Hepatocyte (in vitro differentiated cells): ENCODE data around the gene RPL41. TPM values are rescaled to one million over a fixed set of nuclear protein-coding genes. Genes with fewer than 3 reads are reported as not detected.

Source experiments
- DNase-seq: peaks from one replicate; pipeline ENCODE4 v3.0.0-alpha.2; 2016; ENCODE audit warnings: low spot score
- H2AFZ ChIP-seq: fragments of 200-600 bp; sonication (generic); 2 replicates; pipeline ENCODE4 v1.6.0; 2016; ENCODE audit warnings: antibody characterized with exemption, mild to moderate bottlenecking
- H3K27ac ChIP-seq: fragments of 200-600 bp; sonication (generic); 2 replicates; pipeline ENCODE4 v1.5.1; 2016; ENCODE audit warnings: mild to moderate bottlenecking
- H3K27me3 ChIP-seq: fragments of 200-600 bp; sonication (generic); 2 replicates; pipeline ENCODE4 v1.6.1; 2016
- H3K36me3 ChIP-seq: fragments of 200-600 bp; sonication (generic); replicated peaks from 2 replicates; pipeline ENCODE4 v1.5.1; 2016; ENCODE audit warnings: low read depth; ENCODE audit not compliant: insufficient read depth
- H3K4me1 ChIP-seq: fragments of 200-600 bp; sonication (generic); 2 replicates; pipeline ENCODE4 v1.5.1; 2016; ENCODE audit warnings: mild to moderate bottlenecking, moderate library complexity; ENCODE audit not compliant: insufficient read depth
- H3K4me2 ChIP-seq: fragments of 200-600 bp; sonication (generic); 2 replicates; pipeline ENCODE4 v1.6.0; 2016
- H3K4me3 ChIP-seq: fragments of 200-600 bp; sonication (generic); 2 replicates; pipeline ENCODE4 v1.5.1; 2016; ENCODE audit warnings: mild to moderate bottlenecking
- H3K79me2 ChIP-seq: fragments of 200-600 bp; sonication (generic); 2 replicates; pipeline ENCODE4 v1.6.0; 2017; ENCODE audit warnings: mild to moderate bottlenecking
- H3K9me2 ChIP-seq: fragments of 200-600 bp; sonication (generic); replicated peaks from 2 replicates; pipeline ENCODE4 v1.6.0; 2017; ENCODE audit warnings: mild to moderate bottlenecking; ENCODE audit not compliant: insufficient read depth
- H3K9me3 ChIP-seq: fragments of 200-600 bp; sonication (generic); 2 replicates; pipeline ENCODE4 v1.5.1; 2016; ENCODE audit warnings: low read depth, mild to moderate bottlenecking
- H4K20me1 ChIP-seq: fragments of 200-600 bp; sonication (generic); 2 replicates; pipeline ENCODE4 v1.6.0; 2016; ENCODE audit warnings: mild to moderate bottlenecking; ENCODE audit not compliant: insufficient read depth, poor library complexity, severe bottlenecking
- EZH2 ChIP-seq: fragments of 200-600 bp; sonication (generic); IDR thresholded peaks from 2 replicates; pipeline ENCODE4 v1.6.1; 2016; ENCODE audit warnings: antibody characterized with exemption, mild to moderate bottlenecking, borderline replicate concordance
- EZH2phosphoT487 ChIP-seq: fragments of 200-600 bp; sonication (generic); IDR thresholded peaks from one replicate; pipeline ENCODE4 v1.6.1; 2018; ENCODE audit warnings: antibody characterized with exemption, mild to moderate bottlenecking, low read depth, moderate library complexity; ENCODE audit not compliant: unreplicated experiment, severe bottlenecking
- WGBS: methylation state at CpG from one replicate; pipeline ENCODE4 v1.1.6; 2016; ENCODE audit warnings: low lambda C conversion rate; ENCODE audit errors: missing lambda C conversion rate; 5-methylcytosine and 5-hydroxymethylcytosine counted together
- polyA plus RNA-seq: library from polyadenylated mRNA; unstranded; fragments of >200 nt; fragmentation: Nextera tagmentation; extraction: Ambion mirVana; gene quantifications from 2 replicates; pipeline ENCODE4 v1.2.1, GENCODE V29; 2016
- total RNA-seq: library from RNA; depleted of rRNA; stranded (reverse); fragments of >200 nt; gene quantifications from 2 replicates; pipeline ENCODE4 v1.2.3, GENCODE V29; 2014
- TF ChIP-seq, protein P1 (sequence below): fragments of 200-600 bp; sonication (generic); IDR thresholded peaks from 2 replicates; pipeline ENCODE4 v1.5.1; 2016; ENCODE audit warnings: antibody characterized with exemption, mild to moderate bottlenecking; ENCODE audit not compliant: poor library complexity

RPL41 gene
- total and polyA plus RNA-seq, 2 experiments from 2014 or later, result 2,240 to 2,801 TPM

- Histone ChIP-seq H3K27ac (no peak overlapping the region), H3K9me3 (no peaks in the 10 kb centered on the region), H2AFZ (no peak overlapping the region), H3K4me1 (no peaks in the 10 kb centered on the region), H3K36me3 (no peaks in the 10 kb centered on the region), H3K27me3 (no peaks in the 10 kb centered on the region), H3K9me2 (no peaks in the 10 kb centered on the region), H3K4me3 (no peak overlapping the region), H3K79me2 (no peaks in the 10 kb centered on the region), H3K4me2 (no peak overlapping the region), H4K20me1 (no peaks in the 10 kb centered on the region)
- TF ChIP-seq EZH2phosphoT487 (no peak), EZH2 (no peak)
- TF ChIP-seq, protein P1, sequence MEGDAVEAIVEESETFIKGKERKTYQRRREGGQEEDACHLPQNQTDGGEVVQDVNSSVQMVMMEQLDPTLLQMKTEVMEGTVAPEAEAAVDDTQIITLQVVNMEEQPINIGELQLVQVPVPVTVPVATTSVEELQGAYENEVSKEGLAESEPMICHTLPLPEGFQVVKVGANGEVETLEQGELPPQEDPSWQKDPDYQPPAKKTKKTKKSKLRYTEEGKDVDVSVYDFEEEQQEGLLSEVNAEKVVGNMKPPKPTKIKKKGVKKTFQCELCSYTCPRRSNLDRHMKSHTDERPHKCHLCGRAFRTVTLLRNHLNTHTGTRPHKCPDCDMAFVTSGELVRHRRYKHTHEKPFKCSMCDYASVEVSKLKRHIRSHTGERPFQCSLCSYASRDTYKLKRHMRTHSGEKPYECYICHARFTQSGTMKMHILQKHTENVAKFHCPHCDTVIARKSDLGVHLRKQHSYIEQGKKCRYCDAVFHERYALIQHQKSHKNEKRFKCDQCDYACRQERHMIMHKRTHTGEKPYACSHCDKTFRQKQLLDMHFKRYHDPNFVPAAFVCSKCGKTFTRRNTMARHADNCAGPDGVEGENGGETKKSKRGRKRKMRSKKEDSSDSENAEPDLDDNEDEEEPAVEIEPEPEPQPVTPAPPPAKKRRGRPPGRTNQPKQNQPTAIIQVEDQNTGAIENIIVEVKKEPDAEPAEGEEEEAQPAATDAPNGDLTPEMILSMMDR, result no peak
- WGBS, result 94% methylated on average over 14 of the region's 14 CpGs
- DNase-seq, result no peak
Observed at GRCh38 chr12:56137853-56138571, 21.6 kb downstream of the RPL41 start.

DNA sequence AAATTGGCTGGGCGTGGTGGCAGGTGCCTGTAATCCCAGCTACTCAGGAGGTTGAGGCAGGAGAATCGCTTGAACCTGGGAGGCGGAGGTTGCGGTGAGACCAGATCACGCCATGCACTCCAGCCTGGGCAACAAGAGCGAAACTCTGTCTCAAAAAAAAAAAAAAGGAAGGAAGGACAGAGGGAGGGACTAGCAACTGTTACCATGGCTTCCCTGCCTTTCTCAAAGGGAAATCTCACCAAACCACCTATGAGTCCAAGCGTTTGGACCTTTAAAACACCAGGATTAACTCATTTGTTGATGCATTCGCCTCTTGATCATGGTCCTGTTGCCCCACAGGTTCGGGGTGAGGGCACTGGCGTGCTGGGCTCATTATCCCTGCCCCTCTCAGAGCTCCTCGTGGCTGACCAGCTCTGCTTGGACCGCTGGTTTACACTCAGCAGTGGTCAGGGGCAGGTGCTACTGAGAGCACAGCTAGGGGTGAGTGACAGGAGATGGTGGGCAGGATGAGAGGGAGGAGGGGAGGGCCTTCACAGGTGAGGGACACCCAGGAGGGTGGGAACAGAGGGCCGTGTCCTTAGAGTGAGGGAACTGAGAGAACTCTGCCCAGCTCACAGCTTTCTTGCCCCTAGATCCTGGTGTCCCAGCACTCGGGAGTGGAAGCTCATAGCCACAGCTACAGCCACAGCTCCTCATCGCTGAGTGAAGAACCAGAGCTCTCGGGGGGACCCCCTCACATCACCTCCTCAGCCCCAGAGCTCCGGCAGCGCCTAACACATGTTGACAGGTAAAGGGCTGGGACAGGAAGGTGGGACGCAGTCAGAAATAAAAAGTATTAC, 25.7 kb downstream of the RPL41 start:
- Histone ChIP-seq H3K4me2 (no peak overlapping the region), H4K20me1 (no peaks in the 10 kb centered on the region), H3K4me1 (peaks cover 13% of the 10 kb centered on the region), H3K9me3 (no peaks in the 10 kb centered on the region), H2AFZ (no peak overlapping the region), H3K9me2 (no peaks in the 10 kb centered on the region), H3K4me3 (no peak overlapping the region), H3K79me2 (no peaks in the 10 kb centered on the region), H3K36me3 (no peaks in the 10 kb centered on the region), H3K27me3 (no peaks in the 10 kb centered on the region), H3K27ac (no peak overlapping the region)
- 96% methylated on average over 19 of the region's 19 CpGs for WGBS
- no peak for DNase-seq
- TF ChIP-seq EZH2phosphoT487, result no peak
- no peak for TF ChIP-seq EZH2
- TF ChIP-seq, protein P1, result no peak

DNA sequence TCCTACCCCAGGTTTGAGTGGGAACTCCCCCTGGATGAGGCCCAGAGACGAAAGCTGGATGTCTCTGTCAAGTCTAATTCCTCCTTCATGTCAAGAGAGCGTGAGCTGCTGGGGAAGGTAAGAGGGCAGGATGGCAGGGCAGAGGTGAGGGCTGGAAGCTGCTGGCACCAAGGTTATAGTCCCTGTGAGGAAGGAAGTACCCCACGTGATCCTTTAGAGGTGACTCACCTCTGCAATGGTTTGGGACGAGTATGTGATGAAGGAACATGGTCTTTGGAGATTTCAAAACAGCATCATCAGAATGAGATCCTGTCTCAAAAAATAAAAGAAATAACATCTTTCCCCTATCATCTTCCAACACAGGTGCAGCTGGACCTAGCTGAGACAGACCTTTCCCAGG, 26.8 kb downstream of the RPL41 start:
- TF ChIP-seq EZH2 (no peak), EZH2phosphoT487 (no peak)
- TF ChIP-seq, protein P1, result no peak
- Histone ChIP-seq H2AFZ (no peak overlapping the region), H3K27me3 (no peaks in the 10 kb centered on the region), H3K4me2 (no peak overlapping the region), H3K9me3 (no peaks in the 10 kb centered on the region), H3K27ac (no peak overlapping the region), H4K20me1 (no peaks in the 10 kb centered on the region), H3K9me2 (no peaks in the 10 kb centered on the region), H3K4me1 (peaks cover 14% of the 10 kb centered on the region), H3K79me2 (no peaks in the 10 kb centered on the region), H3K4me3 (no peak overlapping the region), H3K36me3 (no peaks in the 10 kb centered on the region)
- WGBS, result 93% methylated on average over 4 of the region's 4 CpGs
- DNase-seq, result no peak
